Adrenal gland (tissue), 12 donors: ENCODE measurements around the gene GFOD1. TPM values are rescaled to one million over a fixed set of nuclear protein-coding genes. Genes with fewer than 3 reads are reported as not detected.

Source experiments
- DNase-seq, 7 donors: peaks; one replicate each; pipeline ENCODE4 v3.0.0-alpha.2; 2019 to 2020
- H3K27ac ChIP-seq, 5 donors: fragments of 200-600 bp; sonication (generic) in 4 of 5; 1 replicate in 3 of 5; 2 replicates in 2 of 5; pipeline versions ENCODE4 v1.5.1 to v1.8.0; 2016 to 2020; ENCODE audit warnings: mild to moderate bottlenecking in 1 of 5
- H3K27me3 ChIP-seq: fragments of 200-600 bp; 2 replicates; pipeline ENCODE4 v1.8.0; 2021
- H3K36me3 ChIP-seq, 2 donors: fragments of 200-600 bp; replicated peaks in 1 of 2; 1 replicate in 1 of 2; 2 replicates in 1 of 2; pipeline versions ENCODE4 v1.5.1 to v1.8.0; 2018 to 2022
- H3K4me1 ChIP-seq, 2 donors: fragments of 200-600 bp; replicated peaks in 1 of 2; 1 replicate in 1 of 2; 2 replicates in 1 of 2; pipeline versions ENCODE4 v1.5.1 to v1.8.0; 2018 to 2021
- H3K4me3 ChIP-seq, 4 donors: fragments of 200-600 bp; sonication (generic) in 3 of 4; one replicate each; pipeline ENCODE4 v1.5.1; 2016 to 2018
- H3K9me3 ChIP-seq, 3 donors: fragments of 200-600 bp; sonication (generic) in 1 of 3; replicated peaks in 1 of 3; 1 replicate in 2 of 3; 2 replicates in 1 of 3; pipeline versions ENCODE4 v1.5.1 to v1.8.0; 2016 to 2021
- CTCF ChIP-seq, 6 experiments: fragments of 450-650 bp in 4 of 6; fragments of 200-600 bp in 2 of 6; sonication (generic) in 1 of 6; IDR thresholded peaks; 1 replicate in 5 of 6; 2 replicates in 1 of 6; pipeline versions ENCODE4 v1.5.1 to v1.8.0; 2016 to 2021; ENCODE audit warnings: antibody characterized with exemption in 6 of 6, mild to moderate bottlenecking in 2 of 6, moderate library complexity in 1 of 6
- POLR2A ChIP-seq, 2 donors: fragments of 450-650 bp; IDR thresholded peaks; one replicate each; pipeline ENCODE4 v1.6.1; 2017; ENCODE audit warnings: antibody characterized with exemption in 2 of 2, mild to moderate bottlenecking in 2 of 2, moderate library complexity in 1 of 2
- WGBS, 4 donors: extraction: QIAGEN DNeasy Blood & Tissue Kit in 2 of 4; methylation state at CpG; one replicate each; pipeline versions ENCODE4 v1.1.5 to v1.1.7; 2013 to 2017; 5-methylcytosine and 5-hydroxymethylcytosine counted together
- intact Hi-C, 2 donors: fragments of 100-400 bp; cut with DNase I; formaldehyde crosslinking; loops; one replicate each; pipeline versions ENCODE4 v1.14.1 to v1.15.0; 2022 to 2023
- polyA plus RNA-seq, 3 donors: library from polyadenylated mRNA; stranded (reverse); fragments of 200-250 nt in 2 of 3; fragments of 350-450 nt in 1 of 3; fragmentation: Illumina TruSeq in 1 of 3; extraction: RNeasy Lipid Tissue Mini Kit (QIAGEN cat#74804) in 1 of 3; gene quantifications; one replicate each; pipeline ENCODE4 v1.2.3, GENCODE V29; 2013 to 2014
- total RNA-seq, 9 donors: library from RNA; depleted of rRNA in 4 of 9; stranded (reverse); fragments of >200 nt in 4 of 9; fragments of 120-200 nt in 1 of 9; fragmentation: NEBNext Ultra II Directional in 1 of 9; extraction: Animal tissue kit (Norgen Biotek cat#: 25700) in 1 of 9; gene quantifications; one replicate each; pipeline versions ENCODE4 v1.1.0 to v1.2.4, GENCODE V29; 2013 to 2023
- donor health status: healthy with polysubstance abuse.
- donor health status: Bipolar disorder and iron deficiency.
- donor health status: DM: yes; HTN: yes; CAD: no.
- donor health status: DM: no; HTN: no; CAD: no.
- donor health status: DM: no; HTN: no; CAD: no.
- donor health status: DM: yes; HTN: yes; CAD: no.

Gene GFOD1
- total and polyA plus RNA-seq, 12 donors = 1.9 to 7.7 (median 4.1) TPM

GRCh38 chr6:13417954-13418353, 69.4 kb downstream of the GFOD1 start:
- 66 to 83% (median 70%) methylated on average over 2 of the region's 2 CpGs for WGBS, 4 donors
- no peak for DNase-seq
- intact Hi-C loops = no loop called here
- Histone ChIP-seq H3K27me3 (no peaks in the 10 kb centered on the region), H3K27ac (no peak overlapping the region), H3K4me3 (no peak overlapping the region), H3K4me1 (peaks cover 0 to 20% of the 10 kb centered on the region in 2 donors), H3K36me3 (no peaks in the 10 kb centered on the region), H3K9me3 (no peaks in the 10 kb centered on the region)
- TF ChIP-seq CTCF (IDR thresholded peaks at IDR 0.05) = no peak
- no peak for TF ChIP-seq POLR2A (IDR thresholded peaks at IDR 0.05)

- WGBS, 4 donors = 58 to 79% (median 67%) methylated on average over 6 of the region's 6 CpGs
- Histone ChIP-seq H3K27me3 (peaks cover 3% of the 10 kb centered on the region), H3K4me1 (peaks cover 0 to 16% of the 10 kb centered on the region in 2 donors), H3K27ac (no peak overlapping the region), H3K9me3 (no peaks in the 10 kb centered on the region), H3K4me3 (no peak overlapping the region), H3K36me3 (no peaks in the 10 kb centered on the region)
- TF ChIP-seq POLR2A (IDR thresholded peaks at IDR 0.05) = no peak
- TF ChIP-seq CTCF (IDR thresholded peaks at IDR 0.05) = no peak
- intact Hi-C loops = no loop called here
- DNase-seq = no peak
These were observed 70.0 kb downstream of the GFOD1 start for GRCh38 chr6:13417431-13417830.

- TF ChIP-seq CTCF (IDR thresholded peaks at IDR 0.05) = no peak
- TF ChIP-seq POLR2A (IDR thresholded peaks at IDR 0.05) = no peak
- intact Hi-C loops = no loop called here
These were observed 72.1 kb downstream of the GFOD1 start for GRCh38 chr6:13415283-13415682.

GRCh38 chr6:13413900-13414555, 73.4 kb downstream of the GFOD1 start:
- DNase-seq = peak in 1 of 7 donors; percentile 81
- peak overlapping the region in 2 of 5 donors; percentile 2 to 4 for H3K27ac ChIP-seq
- intact Hi-C loops = no loop called here

More at GRCh38 chr6:13415283-13415682, 72.1 kb downstream of the GFOD1 start:
- no peaks in the 10 kb centered on the region for H3K9me3 ChIP-seq
- no peak overlapping the region for H3K27ac ChIP-seq
- WGBS, 4 donors = 63 to 71% (median 66%) methylated on average over 5 of the region's 5 CpGs
- H3K27me3 ChIP-seq = peaks cover 9% of the 10 kb centered on the region
- H3K36me3 ChIP-seq = no peaks in the 10 kb centered on the region
- no peak overlapping the region for H3K4me3 ChIP-seq
- DNase-seq = peak in 1 of 7 donors; percentile 21
- no peaks in the 10 kb centered on the region for H3K4me1 ChIP-seq

More at GRCh38 chr6:13413900-13414555, 73.4 kb downstream of the GFOD1 start:
- H3K4me3 ChIP-seq = no peak overlapping the region
- 52 to 70% (median 57%) methylated on average over 7 of the region's 7 CpGs for WGBS, 4 donors
- no peaks in the 10 kb centered on the region for H3K4me1 ChIP-seq
- TF ChIP-seq POLR2A (IDR thresholded peaks at IDR 0.05) = no peak
- no peak for TF ChIP-seq CTCF (IDR thresholded peaks at IDR 0.05)
- H3K36me3 ChIP-seq = no peaks in the 10 kb centered on the region
- H3K27me3 ChIP-seq = peaks cover 9% of the 10 kb centered on the region
- no peaks in the 10 kb centered on the region for H3K9me3 ChIP-seq
